OCI-LY7 (cell line): ENCODE data around the gene CHN1. TPM values are rescaled to one million over a fixed set of nuclear protein-coding genes. Genes with fewer than 3 reads are reported as not detected.

ENCODE experiments used
- BruUV-seq: library from RNA; stranded (reverse); fragments of 400-500 nt; replicated peaks from 2 replicates; lab custom pipeline; 2021; lab: Mats Ljungman, UMichigan
- CTCF ChIA-PET: fragments of 300-600 bp; sonication (Branson Sonifier 250); formaldehyde crosslinking; loops from one replicate; lab custom pipeline; 2022; ENCODE audit warnings: antibody characterized with exemption; ENCODE audit not compliant: unreplicated experiment; lab: Charles Lee
- POLR2A ChIA-PET: fragments of 300-600 bp; sonication (Branson Sonifier 250); formaldehyde crosslinking; loops from one replicate; lab custom pipeline; 2022; ENCODE audit warnings: antibody characterized with exemption; lab: Charles Lee
- DNase-seq: peaks from one replicate; pipeline ENCODE4 v3.0.0-alpha.2; 2015; ENCODE audit warnings: low spot score
- H2AFZ ChIP-seq: fragments of 200-600 bp; sonication (generic), shearing (Covaris generic); 2 replicates; pipeline ENCODE4 v1.6.1; 2014; ENCODE audit warnings: mild to moderate bottlenecking, antibody characterized with exemption, low read length, moderate library complexity
- H3K27ac ChIP-seq: fragments of 200-600 bp; sonication (generic); 2 replicates; pipeline ENCODE4 v1.5.1; 2014; ENCODE audit warnings: mixed run types, low read depth, mild to moderate bottlenecking, moderate library complexity, low read length, inconsistent platforms; ENCODE audit not compliant: poor library complexity, severe bottlenecking
- H3K36me3 ChIP-seq: fragments of 200-600 bp; sonication (generic); 2 replicates; pipeline ENCODE4 v1.6.1; 2014; ENCODE audit warnings: mild to moderate bottlenecking, antibody characterized with exemption, low read length, moderate library complexity, mixed read lengths; ENCODE audit not compliant: insufficient read depth
- H3K4me1 ChIP-seq: fragments of 200-600 bp; sonication (generic); 2 replicates; pipeline ENCODE4 v1.5.1; 2014; ENCODE audit warnings: mild to moderate bottlenecking, low read length; ENCODE audit not compliant: insufficient read depth, poor library complexity, severe bottlenecking
- H3K4me2 ChIP-seq: fragments of 200-600 bp; sonication (generic); 2 replicates; pipeline ENCODE4 v1.6.1; 2014; ENCODE audit warnings: mild to moderate bottlenecking, low read length
- H3K4me3 ChIP-seq: fragments of 200-600 bp; sonication (generic); 2 replicates; pipeline ENCODE4 v1.5.1; 2014; ENCODE audit warnings: mild to moderate bottlenecking, low read depth, low read length; ENCODE audit not compliant: poor library complexity, severe bottlenecking
- H3K79me2 ChIP-seq: fragments of 200-600 bp; sonication (generic); 2 replicates; pipeline ENCODE4 v1.6.1; 2016; ENCODE audit warnings: low read depth, mild to moderate bottlenecking, low read length, moderate library complexity, mixed read lengths; ENCODE audit not compliant: insufficient read depth
- H3K9me2 ChIP-seq: fragments of 200-600 bp; sonication (generic); 2 replicates; pipeline ENCODE4 v1.6.1; 2016; ENCODE audit warnings: mild to moderate bottlenecking, low read length, mixed read lengths; ENCODE audit not compliant: insufficient read depth
- H3K9me3 ChIP-seq: fragments of 200-600 bp; sonication (generic); 2 replicates; pipeline ENCODE4 v1.6.1; 2014; ENCODE audit warnings: mild to moderate bottlenecking, mixed run types, low read length, mixed read lengths
- H4K20me1 ChIP-seq: fragments of 200-600 bp; sonication (generic); 2 replicates; pipeline ENCODE4 v1.6.1; 2014; ENCODE audit warnings: mild to moderate bottlenecking, antibody characterized with exemption, low read length, moderate library complexity, mixed read lengths; ENCODE audit not compliant: insufficient read depth
- EZH2phosphoT487 ChIP-seq: fragments of 200-600 bp; sonication (generic); IDR thresholded peaks from 2 replicates; pipeline ENCODE4 v1.6.1; 2018; ENCODE audit warnings: low read depth, borderline replicate concordance, mild to moderate bottlenecking, mixed run types, antibody characterized with exemption, low read length, moderate library complexity, mixed read lengths
- intact Hi-C: fragments of 100-400 bp; cut with micrococcal nuclease; formaldehyde crosslinking; loops from one replicate; pipeline ENCODE4 v1.10.0; 2022; ENCODE audit not compliant: unreplicated experiment
- total RNA-seq, 2 experiments: library from RNA; depleted of rRNA in 1 of 2; stranded (reverse); fragments of >200 nt in 1 of 2; shearing (Covaris generic) in 1 of 2; gene quantifications; 2 replicates each; pipeline ENCODE4 v1.2.3, GENCODE V29; 2014 to 2022
- TF ChIP-seq, protein P1 (sequence below): fragments of 200-600 bp; sonication (generic); conservative IDR thresholded peaks from 2 replicates; pipeline ENCODE4 v1.5.1; 2014; ENCODE audit warnings: mild to moderate bottlenecking, antibody characterized with exemption, low read length, moderate library complexity, mixed read lengths

The CHN1 gene
- total RNA-seq, 2 experiments from 2014 or later, result 0.44 TPM; not detected in 1

DNA sequence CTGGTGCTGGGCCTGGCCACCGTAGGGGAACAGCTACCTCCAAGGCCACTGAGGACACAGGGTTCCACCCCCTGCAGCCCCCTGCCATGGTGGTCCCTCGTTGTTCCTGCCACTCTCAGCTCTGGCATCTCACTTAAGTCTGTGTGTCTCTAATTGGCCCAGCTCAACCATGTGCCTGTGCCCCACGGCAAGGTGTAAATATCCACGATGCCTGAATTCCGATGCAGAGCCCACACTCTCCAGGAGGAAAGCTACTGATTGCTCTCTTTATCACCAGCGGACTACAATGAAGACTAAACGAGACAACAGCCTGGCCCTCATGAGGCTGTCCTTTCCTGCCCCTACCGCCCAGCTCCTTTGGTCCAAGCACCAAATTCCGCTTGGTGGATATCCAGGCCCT lies 223.9 kb downstream of the CHN1 start:
- H3K4me1 ChIP-seq, result peaks cover 5% of the 10 kb centered on the region
- ChIA-PET POLR2A (interaction anchor here (0.6 kb wide), 1 partner anchor 546 kb away, joined by 3 read pairs; no protein-coding TSS in a partner anchor), CTCF (no interaction called here)
- H3K36me3 ChIP-seq, result no peaks in the 10 kb centered on the region
- no peak overlapping the region for H3K4me3 ChIP-seq
- no peak for TF ChIP-seq EZH2phosphoT487
- TF ChIP-seq, protein P1, sequence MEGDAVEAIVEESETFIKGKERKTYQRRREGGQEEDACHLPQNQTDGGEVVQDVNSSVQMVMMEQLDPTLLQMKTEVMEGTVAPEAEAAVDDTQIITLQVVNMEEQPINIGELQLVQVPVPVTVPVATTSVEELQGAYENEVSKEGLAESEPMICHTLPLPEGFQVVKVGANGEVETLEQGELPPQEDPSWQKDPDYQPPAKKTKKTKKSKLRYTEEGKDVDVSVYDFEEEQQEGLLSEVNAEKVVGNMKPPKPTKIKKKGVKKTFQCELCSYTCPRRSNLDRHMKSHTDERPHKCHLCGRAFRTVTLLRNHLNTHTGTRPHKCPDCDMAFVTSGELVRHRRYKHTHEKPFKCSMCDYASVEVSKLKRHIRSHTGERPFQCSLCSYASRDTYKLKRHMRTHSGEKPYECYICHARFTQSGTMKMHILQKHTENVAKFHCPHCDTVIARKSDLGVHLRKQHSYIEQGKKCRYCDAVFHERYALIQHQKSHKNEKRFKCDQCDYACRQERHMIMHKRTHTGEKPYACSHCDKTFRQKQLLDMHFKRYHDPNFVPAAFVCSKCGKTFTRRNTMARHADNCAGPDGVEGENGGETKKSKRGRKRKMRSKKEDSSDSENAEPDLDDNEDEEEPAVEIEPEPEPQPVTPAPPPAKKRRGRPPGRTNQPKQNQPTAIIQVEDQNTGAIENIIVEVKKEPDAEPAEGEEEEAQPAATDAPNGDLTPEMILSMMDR, result no peak
- intact Hi-C loops, result no loop called here
- H2AFZ ChIP-seq, result no peak overlapping the region
- no TSS peak for BruUV-seq
- no peak overlapping the region for H3K4me2 ChIP-seq
- no peaks in the 10 kb centered on the region for H3K79me2 ChIP-seq
- no peak overlapping the region for H3K27ac ChIP-seq
- no peaks in the 10 kb centered on the region for H3K9me2 ChIP-seq
- no peaks in the 10 kb centered on the region for H4K20me1 ChIP-seq
- no peaks in the 10 kb centered on the region for H3K9me3 ChIP-seq
- no peak for DNase-seq

DNA sequence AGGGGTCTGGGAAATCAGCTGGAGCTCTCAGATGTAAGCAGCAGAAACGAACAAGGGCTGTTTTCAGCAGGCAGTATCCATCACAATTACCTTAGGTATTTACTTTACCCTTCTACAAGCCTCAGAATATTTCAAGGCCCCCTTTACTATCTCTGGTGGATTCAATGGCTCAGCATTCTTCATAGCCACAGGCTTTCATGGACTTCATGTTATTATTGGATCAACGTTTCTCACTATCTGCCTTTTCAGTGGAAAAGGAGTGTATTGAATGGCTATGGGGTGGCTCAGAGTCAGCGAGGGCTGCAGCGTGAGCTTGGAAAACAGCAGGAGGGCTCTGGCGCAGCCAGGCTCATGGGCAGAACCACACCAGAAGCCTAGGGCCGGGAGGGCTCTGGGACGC lies 224.3 kb downstream of the CHN1 start:
- CTCF ChIA-PET, result no interaction called here
- no peak for DNase-seq
- no peaks in the 10 kb centered on the region for H3K79me2 ChIP-seq
- no peak overlapping the region for H3K4me2 ChIP-seq
- peaks cover 5% of the 10 kb centered on the region for H3K4me1 ChIP-seq
- H2AFZ ChIP-seq, result no peak overlapping the region
- H3K36me3 ChIP-seq, result no peaks in the 10 kb centered on the region
- H3K9me3 ChIP-seq, result no peaks in the 10 kb centered on the region
- no peaks in the 10 kb centered on the region for H3K9me2 ChIP-seq
- TF ChIP-seq EZH2phosphoT487, result no peak
- TF ChIP-seq, protein P1, result no peak
- POLR2A ChIA-PET, result no interaction called here
- no peak overlapping the region for H3K27ac ChIP-seq
- BruUV-seq, result no TSS peak
- H3K4me3 ChIP-seq, result no peak overlapping the region
- intact Hi-C loops, result no loop called here
- H4K20me1 ChIP-seq, result no peaks in the 10 kb centered on the region

DNA sequence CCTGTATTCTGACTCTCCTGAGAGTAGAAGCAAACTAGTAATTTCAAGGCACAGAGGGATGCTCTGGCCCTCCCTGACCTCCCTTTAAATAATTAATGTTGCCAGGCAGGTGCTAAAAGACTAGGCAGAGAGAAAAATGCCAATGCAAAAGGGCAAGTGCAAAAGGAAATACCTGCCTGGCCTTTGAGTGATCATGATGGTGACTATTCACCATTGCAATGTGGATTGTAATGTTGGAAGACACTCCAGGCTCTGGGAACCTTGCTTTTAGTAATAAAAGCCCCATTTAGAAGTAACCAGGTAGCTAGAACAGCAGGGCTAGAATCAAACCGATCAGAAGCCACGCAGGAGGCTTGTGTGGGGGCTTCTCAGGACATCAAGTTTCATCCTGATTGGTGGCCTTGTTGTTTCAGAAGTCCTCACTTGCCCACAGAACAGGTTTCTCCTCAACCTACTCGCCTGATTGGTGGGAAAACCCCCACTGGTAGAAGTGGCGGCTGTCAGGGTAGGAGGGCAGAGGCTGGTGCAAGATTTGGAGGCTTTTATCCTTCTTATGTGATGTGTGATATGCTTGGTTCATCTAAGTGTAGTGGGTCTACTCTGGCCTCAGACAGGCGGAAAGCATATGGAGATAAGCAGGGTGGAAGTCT lies 224.9 kb downstream of the CHN1 start:
- no TSS peak for BruUV-seq
- Histone ChIP-seq H4K20me1 (no peaks in the 10 kb centered on the region), H3K9me2 (no peaks in the 10 kb centered on the region), H3K4me3 (no peak overlapping the region), H3K4me2 (no peak overlapping the region), H3K9me3 (no peaks in the 10 kb centered on the region), H2AFZ (no peak overlapping the region), H3K4me1 (peaks cover 5% of the 10 kb centered on the region), H3K27ac (no peak overlapping the region), H3K79me2 (no peaks in the 10 kb centered on the region), H3K36me3 (no peaks in the 10 kb centered on the region)
- TF ChIP-seq, protein P1, result no peak
- TF ChIP-seq EZH2phosphoT487, result no peak
- ChIA-PET CTCF (no interaction called here), POLR2A (interaction anchor here (0.7 kb wide), 2 partner anchors 91 to 595 kb away, joined by 3 to 4 read pairs; no protein-coding TSS in a partner anchor)
- intact Hi-C loops, result no loop called here
- no peak for DNase-seq
